Endothelial cell of umbilical vein (primary cell): Measurements from ENCODE around the gene GRAMD1B. TPM values are rescaled to one million over a fixed set of nuclear protein-coding genes. Genes with fewer than 3 reads are reported as not detected.
A peak's percentile ranks its signal among the peaks of the same experiment; 100 is the strongest.

Source experiments
- BruUV-seq: library from RNA; stranded (reverse); fragments of 400-500 nt; replicated peaks from 2 replicates; lab custom pipeline; 2021; lab: Mats Ljungman, UMichigan
- CTCF ChIA-PET: fragments of 300-600, 350-600 bp; sonication (Branson Sonifier 250); formaldehyde crosslinking; loops from one replicate; lab custom pipeline; 2021; ENCODE audit warnings: antibody characterized with exemption, inconsistent platforms; lab: Charles Lee
- POLR2A ChIA-PET: fragments of 300-600, 350-600 bp; sonication (Branson Sonifier 250); formaldehyde crosslinking; loops from one replicate; lab custom pipeline; 2021; ENCODE audit warnings: antibody characterized with exemption, inconsistent platforms; lab: Charles Lee
- DNase-seq: peaks from one replicate; pipeline ENCODE4 v3.0.0-alpha.2; 2011; ENCODE audit warnings: low read depth, low spot score
- FAIRE-seq: peaks from 2 replicates; lab custom pipeline; 2011; peaks lifted over from hg19 to GRCh38; lab: Jason Lieb, UNC
- H2AFZ ChIP-seq: 2 replicates; pipeline ENCODE4 v1.6.0; 2012; ENCODE audit warnings: low read depth, low read length, control low read depth, inconsistent platforms
- H3K27ac ChIP-seq: 2 replicates; pipeline ENCODE4 v1.5.1; 2011; ENCODE audit warnings: low read depth, mild to moderate bottlenecking, control low read depth, low read length, moderate library complexity; ENCODE audit not compliant: insufficient read depth
- H3K27me3 ChIP-seq, 2 experiments: 2 replicates each; pipeline versions ENCODE4 v1.6.0 to v1.6.1; 2011; ENCODE audit warnings: low read length in 2 of 2, mixed read lengths in 1 of 2; ENCODE audit not compliant: control insufficient read depth in 2 of 2, insufficient read depth in 2 of 2
- H3K36me3 ChIP-seq, 2 experiments: 2 replicates in 1 of 2; 3 replicates in 1 of 2; pipeline ENCODE4 v1.5.1; 2011; ENCODE audit warnings: low read length in 2 of 2, mild to moderate bottlenecking in 1 of 2, moderate library complexity in 1 of 2; ENCODE audit not compliant: control insufficient read depth in 2 of 2, insufficient read depth in 2 of 2; ENCODE audit errors: extremely low read depth in 1 of 2
- H3K4me1 ChIP-seq: 3 replicates; pipeline ENCODE4 v1.5.1; 2011; ENCODE audit warnings: mild to moderate bottlenecking, low read length; ENCODE audit not compliant: control insufficient read depth, insufficient read depth; ENCODE audit errors: extremely low read depth
- H3K4me2 ChIP-seq: 2 replicates; pipeline ENCODE4 v1.6.1; 2011; ENCODE audit warnings: low read length, control low read depth, mixed read lengths; ENCODE audit not compliant: insufficient read depth
- H3K4me3 ChIP-seq, 3 experiments: fragments of 200-600 bp in 1 of 3; sonication (generic), shearing (Covaris generic) in 1 of 3; replicated peaks in 1 of 3; 2 replicates each; pipeline ENCODE4 v1.5.1; 2011 to 2016; ENCODE audit warnings: control low read depth in 3 of 3, low read length in 3 of 3, mild to moderate bottlenecking in 2 of 3, inconsistent platforms in 1 of 3, low read depth in 1 of 3, moderate library complexity in 1 of 3; ENCODE audit not compliant: insufficient read depth in 1 of 3
- H3K79me2 ChIP-seq: 2 replicates; pipeline ENCODE4 v1.6.0; 2012; ENCODE audit warnings: low read length, inconsistent platforms; ENCODE audit not compliant: control insufficient read depth, insufficient read depth
- H3K9ac ChIP-seq: replicated peaks from 2 replicates; pipeline ENCODE3; 2011; ENCODE audit warnings: low read length, control low read depth; ENCODE audit not compliant: insufficient read depth; ENCODE audit errors: extremely low read depth
- H3K9me1 ChIP-seq: replicated peaks from 3 replicates; pipeline ENCODE4 v1.6.0; 2011; ENCODE audit warnings: mild to moderate bottlenecking, low read length; ENCODE audit not compliant: control insufficient read depth, insufficient read depth; ENCODE audit errors: extremely low read depth
- H3K9me3 ChIP-seq: replicated peaks from 2 replicates; pipeline ENCODE4 v1.5.1; 2012; ENCODE audit warnings: low read length, inconsistent platforms; ENCODE audit not compliant: control insufficient read depth, insufficient read depth
- H4K20me1 ChIP-seq: replicated peaks from 2 replicates; pipeline ENCODE3; 2011; ENCODE audit warnings: mild to moderate bottlenecking, low read length; ENCODE audit not compliant: control insufficient read depth, insufficient read depth; ENCODE audit errors: extremely low read depth
- EZH2 ChIP-seq: IDR thresholded peaks from 2 replicates; pipeline ENCODE4 v1.6.1; 2012; ENCODE audit warnings: borderline replicate concordance, low read depth, mild to moderate bottlenecking, moderate library complexity, low read length, inconsistent platforms; ENCODE audit not compliant: severe bottlenecking
- FOS ChIP-seq: IDR thresholded peaks from 2 replicates; pipeline ENCODE4 v1.6.1; 2011; ENCODE audit warnings: mild to moderate bottlenecking, low read length, moderate library complexity, borderline replicate concordance; ENCODE audit not compliant: insufficient read depth
- GATA2 ChIP-seq: IDR thresholded peaks from 2 replicates; pipeline ENCODE4 v1.7.0; 2011; ENCODE audit warnings: low read depth, mild to moderate bottlenecking, moderate library complexity, mixed read lengths, low read length; ENCODE audit not compliant: insufficient read length, insufficient read depth
- MYC ChIP-seq: IDR thresholded peaks from one replicate; pipeline ENCODE4 v1.6.1; 2011; ENCODE audit warnings: mild to moderate bottlenecking, low read depth, low read length
- POLR2A ChIP-seq: IDR thresholded peaks from 2 replicates; pipeline ENCODE4 v1.6.1; 2012; ENCODE audit warnings: low read depth, mild to moderate bottlenecking, control low read depth, low read length
- POLR2AphosphoS5 ChIP-seq: IDR thresholded peaks from 2 replicates; pipeline ENCODE4 v1.6.1; 2012; ENCODE audit warnings: low read depth, mild to moderate bottlenecking, control low read depth, low read length, moderate library complexity; ENCODE audit not compliant: insufficient read depth
- dilution Hi-C: fragments of 300-500 bp; cut with MboI; formaldehyde crosslinking; loops from one replicate; pipeline ENCODE4 v1.15.0; 2019; ENCODE audit warnings: low sequenced_read_pairs; ENCODE audit not compliant: extremely low pct_ligation_motif_present
- intact Hi-C: fragments of 100-400 bp; cut with micrococcal nuclease; formaldehyde crosslinking; loops from one replicate; pipeline ENCODE4 v1.10.0; 2022
- polyA plus RNA-seq, 4 experiments: library from polyadenylated mRNA; depleted of rRNA in 3 of 4; stranded (reverse) in 3 of 4; unstranded in 1 of 4; fragments of >200 nt; gene quantifications; 2 replicates each; pipeline versions ENCODE4 v1.2.1 to v1.2.3, GENCODE V29; 2011 to 2012; ENCODE audit warnings: missing spikeins in 1 of 4
- total RNA-seq: library from RNA; stranded (reverse); gene quantifications from 2 replicates; pipeline ENCODE4 v1.2.3, GENCODE V29; 2021
- TF ChIP-seq, protein P1 (sequence below), 2 donors: IDR thresholded peaks; 1 replicate in 1 of 2; 2 replicates in 1 of 2; pipeline ENCODE4 v1.5.1; 2011; ENCODE audit warnings: low read length in 2 of 2, mild to moderate bottlenecking in 2 of 2, moderate library complexity in 2 of 2, control low read depth in 1 of 2, inconsistent platforms in 1 of 2, low read depth in 1 of 2; ENCODE audit not compliant: insufficient read depth in 1 of 2; ENCODE audit errors: extremely low read depth in 1 of 2

Gene GRAMD1B
- total and polyA plus RNA-seq, 2 donors (not counting 3 experiments of a cell fraction or from before 2014, with no cell fraction given), result 5.1 to 11.1 TPM

DNA sequence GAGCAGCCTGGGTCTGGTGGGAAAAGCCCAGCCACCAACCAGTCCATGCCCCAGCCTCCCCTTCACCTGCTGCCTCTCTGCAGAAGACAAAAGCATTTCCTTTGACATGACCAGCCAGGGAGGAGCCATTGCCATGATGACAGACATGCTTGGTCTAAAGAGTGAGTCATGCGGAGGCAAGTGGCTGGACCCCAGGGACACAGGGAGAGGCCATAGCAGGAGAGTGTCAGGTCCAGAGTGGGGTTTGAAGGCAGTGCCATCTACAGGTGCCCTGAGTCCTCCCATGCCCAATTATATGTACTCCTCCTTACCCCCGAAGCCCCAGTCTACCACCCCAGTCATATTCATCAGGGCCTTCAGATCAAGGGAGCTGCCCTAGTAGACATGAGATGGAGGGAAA lies 157.0 kb downstream of the GRAMD1B start:
- TF ChIP-seq EZH2, result no peak
- no peak for TF ChIP-seq POLR2AphosphoS5
- no peak for TF ChIP-seq FOS
- TF ChIP-seq POLR2A, result no peak
- TF ChIP-seq, protein P1, sequence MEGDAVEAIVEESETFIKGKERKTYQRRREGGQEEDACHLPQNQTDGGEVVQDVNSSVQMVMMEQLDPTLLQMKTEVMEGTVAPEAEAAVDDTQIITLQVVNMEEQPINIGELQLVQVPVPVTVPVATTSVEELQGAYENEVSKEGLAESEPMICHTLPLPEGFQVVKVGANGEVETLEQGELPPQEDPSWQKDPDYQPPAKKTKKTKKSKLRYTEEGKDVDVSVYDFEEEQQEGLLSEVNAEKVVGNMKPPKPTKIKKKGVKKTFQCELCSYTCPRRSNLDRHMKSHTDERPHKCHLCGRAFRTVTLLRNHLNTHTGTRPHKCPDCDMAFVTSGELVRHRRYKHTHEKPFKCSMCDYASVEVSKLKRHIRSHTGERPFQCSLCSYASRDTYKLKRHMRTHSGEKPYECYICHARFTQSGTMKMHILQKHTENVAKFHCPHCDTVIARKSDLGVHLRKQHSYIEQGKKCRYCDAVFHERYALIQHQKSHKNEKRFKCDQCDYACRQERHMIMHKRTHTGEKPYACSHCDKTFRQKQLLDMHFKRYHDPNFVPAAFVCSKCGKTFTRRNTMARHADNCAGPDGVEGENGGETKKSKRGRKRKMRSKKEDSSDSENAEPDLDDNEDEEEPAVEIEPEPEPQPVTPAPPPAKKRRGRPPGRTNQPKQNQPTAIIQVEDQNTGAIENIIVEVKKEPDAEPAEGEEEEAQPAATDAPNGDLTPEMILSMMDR (IDR thresholded peaks at IDR 0.05; ENCODE audit: extremely low read depth in 1 of 2, insufficient read depth in 1 of 2, low read depth in 1 of 2, low read length in 2 of 2), result no peak
- TF ChIP-seq MYC, result no peak
- TF ChIP-seq GATA2, result no peak
- H3K4me3 ChIP-seq, result no peak overlapping the region
- peak; percentile 11 for DNase-seq
- H3K4me2 ChIP-seq, result no peak overlapping the region
- H3K4me1 ChIP-seq, result peaks cover 21% of the 10 kb centered on the region
- ChIA-PET CTCF (interaction anchor here (1.0 to 2.2 kb wide), 2 partner anchors 14 to 120 kb away, joined by 3 to 14 read pairs; no protein-coding TSS in a partner anchor), POLR2A (no interaction called here)
- no peak overlapping the region for H3K27ac ChIP-seq
- no peak for FAIRE-seq
- no peak overlapping the region for H3K9ac ChIP-seq
- H3K36me3 ChIP-seq, result no peaks in the 10 kb centered on the region
- no peaks in the 10 kb centered on the region for H3K9me1 ChIP-seq
- no peak overlapping the region for H2AFZ ChIP-seq
- H3K27me3 ChIP-seq, result no peaks in the 10 kb centered on the region
- no peaks in the 10 kb centered on the region for H3K9me3 ChIP-seq
- H4K20me1 ChIP-seq, result no peaks in the 10 kb centered on the region
- no peaks in the 10 kb centered on the region for H3K79me2 ChIP-seq
- BruUV-seq, result no TSS peak
- intact Hi-C loops (no loop called here), dilution Hi-C loops (no loop called here)
